HG02623 (cell line): ENCODE results near the gene LAYN.

Experiments used
- ATAC-seq: cut with Tn5 transposase; IDR thresholded peaks from one replicate; pipeline ENCODE4 v1.9.1; 2021; ENCODE audit warnings: moderate library complexity; ENCODE audit not compliant: unreplicated experiment

The LAYN gene

DNA sequence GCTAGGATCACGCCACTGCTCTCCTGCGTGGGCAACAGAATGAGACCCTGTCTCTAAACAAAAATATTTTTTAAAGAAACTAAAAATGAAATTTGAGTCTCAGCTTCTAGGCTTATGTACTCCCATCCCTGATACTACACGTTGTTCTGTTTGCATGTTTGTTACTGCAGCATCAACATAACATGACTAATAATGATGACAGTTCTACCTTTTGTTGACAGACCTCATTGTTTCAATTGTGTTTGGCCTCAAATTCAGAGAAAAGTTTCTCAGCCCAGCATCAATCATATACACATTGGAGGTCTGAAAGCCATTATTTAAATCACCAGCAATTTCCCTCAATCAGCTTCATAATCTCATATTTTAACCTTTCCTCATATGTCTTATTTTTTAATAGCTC, 20.8 kb downstream of the LAYN start:
- ATAC-seq: no peak

DNA sequence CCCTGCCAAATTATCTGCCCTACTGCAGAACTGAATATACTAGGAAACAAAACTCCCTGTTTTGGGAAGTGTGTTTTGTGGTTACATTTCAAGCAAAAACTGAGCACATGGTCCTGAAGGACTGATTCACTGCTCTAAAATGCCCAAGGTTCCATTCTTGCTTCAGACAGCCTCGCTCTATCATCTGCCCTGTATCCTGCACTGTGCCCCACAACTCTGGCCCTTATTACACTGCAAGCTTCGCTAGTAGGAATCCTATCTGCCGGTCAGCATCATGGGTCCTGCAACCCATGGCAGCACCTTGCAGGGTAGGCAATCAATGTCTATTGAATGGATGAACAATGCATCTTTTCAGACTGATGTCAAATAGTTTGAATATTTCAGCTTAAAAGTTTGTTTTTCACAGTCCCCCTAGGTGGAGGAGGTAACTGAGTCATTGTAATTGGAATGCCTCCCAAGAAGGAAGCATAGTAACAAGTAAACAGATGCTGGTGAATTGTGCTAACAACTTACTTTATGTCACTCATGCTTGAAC, 21.3 kb downstream of the LAYN start:
- no peak for ATAC-seq

DNA sequence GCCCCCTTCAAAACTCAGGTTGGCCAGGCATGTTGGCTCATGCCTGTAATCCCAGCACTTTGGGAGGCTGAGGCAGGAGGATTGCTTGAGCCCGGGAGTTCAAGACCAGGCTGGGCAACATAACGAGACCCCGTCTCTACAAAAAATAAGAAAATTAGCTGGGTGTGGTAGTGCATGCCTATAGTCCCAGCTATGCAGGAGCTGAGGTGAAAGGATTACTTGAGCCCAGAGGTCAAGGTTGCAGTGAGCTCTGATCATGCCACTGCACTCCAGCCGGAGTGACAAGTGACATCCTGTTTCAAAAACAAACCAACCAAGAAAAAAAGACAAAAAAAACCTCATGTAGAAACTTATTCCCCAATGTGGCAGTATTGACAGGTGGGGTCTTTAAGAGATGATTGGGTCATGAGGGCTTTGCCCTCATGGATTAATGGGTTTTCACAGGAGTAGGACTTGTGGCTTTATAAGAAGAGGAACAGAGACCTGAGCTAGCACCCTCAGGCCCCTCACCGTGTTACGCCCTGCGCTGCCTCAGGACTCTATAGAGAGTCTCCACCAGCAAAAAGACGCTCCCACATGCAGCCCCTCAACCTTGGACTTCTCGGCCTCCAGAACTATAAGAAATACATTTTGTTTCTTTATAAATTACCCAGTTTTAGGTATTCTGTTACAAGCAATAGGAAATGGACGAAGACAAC, 22.3 kb downstream of the LAYN start:
- no peak for ATAC-seq

DNA sequence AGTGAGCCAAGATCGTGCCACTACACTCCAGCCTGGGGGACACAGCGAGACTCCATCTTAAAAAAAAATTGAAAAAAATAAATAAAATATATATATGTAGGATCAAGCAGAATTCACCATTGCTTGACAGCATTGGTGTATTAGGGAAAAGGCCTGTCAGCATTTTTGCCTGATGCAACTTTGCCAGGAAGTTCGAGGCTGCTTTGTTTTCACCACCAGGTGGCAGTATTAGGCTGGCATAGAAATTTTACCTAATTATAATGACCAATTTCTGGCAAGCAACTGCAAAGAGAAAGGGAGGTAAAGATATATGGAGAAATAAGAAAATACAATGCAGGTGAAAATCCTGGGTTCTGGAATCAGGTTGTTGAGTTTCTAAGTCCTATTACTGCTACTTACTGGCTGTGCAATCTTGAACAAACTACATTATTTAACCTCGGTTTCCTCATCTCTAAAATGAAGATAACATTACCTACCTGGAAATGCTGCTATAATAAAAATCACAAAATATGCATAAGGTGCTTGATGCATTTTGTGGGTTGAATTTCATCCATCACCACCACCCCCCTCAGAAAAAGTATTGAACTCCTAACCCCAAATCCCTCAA, 24.7 kb downstream of the LAYN start:
- no peak for ATAC-seq

DNA sequence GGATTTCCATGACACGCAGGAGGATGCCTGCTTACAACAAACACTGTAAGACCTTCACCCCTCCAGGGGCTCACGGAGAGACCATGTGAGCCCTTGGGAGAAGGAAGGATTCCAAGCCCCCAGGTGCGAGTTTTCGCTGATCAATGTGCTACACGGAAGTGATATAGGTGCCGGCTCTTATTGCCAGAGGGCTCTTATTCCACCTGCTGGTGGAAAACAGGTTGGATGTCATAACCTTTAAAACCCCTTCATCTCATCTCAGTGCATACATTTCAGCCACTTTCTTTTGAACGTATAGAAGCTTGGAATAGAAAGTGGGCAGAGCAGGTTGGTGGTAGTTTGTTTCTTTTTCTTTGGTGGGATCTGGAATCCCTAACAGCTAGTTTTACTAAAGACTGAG, 25.8 kb downstream of the LAYN start:
- no peak for ATAC-seq

DNA sequence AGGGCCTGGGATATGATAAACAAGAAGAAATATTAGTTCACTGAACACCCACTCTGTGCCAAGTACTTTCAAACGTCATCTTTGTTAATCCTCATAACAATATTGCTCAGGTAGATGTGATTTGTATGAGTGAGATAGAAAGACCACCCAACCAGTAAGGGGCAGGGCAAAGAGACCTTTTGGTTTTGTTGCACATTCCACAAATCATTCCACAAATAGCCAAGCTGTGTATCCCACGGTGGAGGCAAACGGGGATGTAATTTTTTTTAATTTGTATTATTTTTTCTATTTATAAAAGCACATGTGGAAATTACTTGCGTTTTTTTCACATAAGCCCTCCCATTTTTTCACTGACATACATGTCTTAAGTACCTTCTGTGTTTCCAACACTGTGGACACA, 29.0 kb downstream of the LAYN start:
- ATAC-seq: no peak

DNA sequence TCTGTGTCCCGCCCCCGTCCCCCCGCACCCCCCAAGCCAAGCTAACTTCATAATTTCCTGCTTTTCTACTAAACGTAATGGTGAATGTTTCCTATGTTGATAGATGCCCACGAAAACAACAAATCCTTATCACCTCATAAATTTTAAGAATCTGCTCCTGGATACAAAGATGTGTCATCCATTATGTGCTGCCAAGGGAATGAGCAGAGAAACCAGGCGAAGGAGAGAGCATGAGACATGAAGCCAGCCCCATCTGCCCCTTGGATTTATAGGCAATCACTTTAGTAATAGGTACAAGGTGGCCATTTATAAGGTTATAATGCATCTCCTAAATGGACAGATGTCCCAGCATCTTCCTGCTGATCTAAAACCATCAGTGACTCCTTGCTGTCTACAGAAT, 30.3 kb downstream of the LAYN start:
- ATAC-seq: no peak

DNA sequence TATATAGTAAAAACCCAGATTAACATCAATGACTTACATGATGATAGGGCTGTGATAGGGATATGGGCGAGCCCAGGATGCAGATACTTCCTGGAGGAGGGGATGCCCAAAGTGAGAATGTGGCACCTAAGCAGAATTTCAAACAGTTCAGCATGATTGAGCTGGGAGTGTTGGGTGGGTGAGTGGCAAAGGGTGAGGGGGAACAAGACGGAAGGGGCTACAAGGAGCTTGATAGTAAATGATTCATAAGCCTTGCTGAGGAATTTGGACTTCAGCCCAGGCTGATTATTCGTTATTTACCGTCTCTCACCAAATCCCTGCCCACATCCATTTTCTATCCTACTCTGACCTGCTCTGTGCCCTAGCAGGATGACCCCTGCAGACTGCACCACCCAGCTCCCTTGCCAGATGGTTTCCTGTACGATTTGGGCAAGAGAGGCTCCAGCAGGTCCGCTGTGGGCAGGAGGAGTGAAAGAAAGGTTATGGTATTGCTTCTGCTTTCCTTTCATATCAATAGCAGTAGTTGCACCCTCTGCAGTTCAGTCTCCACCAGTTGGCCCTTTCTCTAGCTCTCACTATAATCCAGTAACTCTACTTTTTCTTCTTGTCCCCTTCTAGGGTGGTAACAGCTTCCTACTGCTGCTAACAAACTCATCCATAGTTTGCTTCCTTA, 31.4 kb downstream of the LAYN start:
- no peak for ATAC-seq

DNA sequence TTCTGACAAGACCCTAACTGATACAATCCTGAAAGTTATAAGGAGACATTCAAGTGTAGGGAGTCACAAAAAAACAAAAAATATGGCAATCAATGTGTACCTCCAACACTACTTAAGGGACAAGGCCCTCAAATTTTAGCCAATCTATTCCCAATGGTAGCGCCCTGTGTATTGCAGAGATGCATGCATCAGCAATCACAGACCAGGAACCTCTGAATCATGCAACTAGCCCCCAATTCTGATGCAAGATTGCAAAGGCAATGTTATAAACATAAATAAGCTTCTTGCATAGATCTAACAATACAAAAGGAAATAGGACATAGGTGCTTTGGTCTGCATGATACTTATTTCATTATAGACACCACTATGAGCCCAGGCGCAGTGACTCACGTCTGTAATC, 32.1 kb downstream of the LAYN start:
- no peak for ATAC-seq

DNA sequence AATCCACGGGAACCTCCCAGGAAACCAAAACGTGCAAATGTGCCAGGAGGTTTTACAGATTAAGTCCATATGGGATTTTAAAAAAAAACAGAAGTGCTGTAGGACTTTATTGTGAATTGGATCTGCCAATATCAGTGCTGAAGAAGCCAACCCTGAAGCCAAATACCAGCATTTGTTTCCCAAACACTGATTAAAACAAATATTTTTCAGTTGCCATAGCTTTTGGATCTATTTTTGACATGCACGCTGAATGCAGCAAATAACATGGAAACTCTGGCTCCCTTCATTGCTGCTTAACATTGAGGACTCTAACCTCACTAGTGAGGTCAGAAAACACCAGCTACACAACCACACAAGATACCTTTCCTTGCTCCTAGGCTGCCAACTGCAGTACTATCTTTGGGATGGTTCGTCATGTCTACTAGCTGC, 33.3 kb downstream of the LAYN start:
- ATAC-seq: no peak

DNA sequence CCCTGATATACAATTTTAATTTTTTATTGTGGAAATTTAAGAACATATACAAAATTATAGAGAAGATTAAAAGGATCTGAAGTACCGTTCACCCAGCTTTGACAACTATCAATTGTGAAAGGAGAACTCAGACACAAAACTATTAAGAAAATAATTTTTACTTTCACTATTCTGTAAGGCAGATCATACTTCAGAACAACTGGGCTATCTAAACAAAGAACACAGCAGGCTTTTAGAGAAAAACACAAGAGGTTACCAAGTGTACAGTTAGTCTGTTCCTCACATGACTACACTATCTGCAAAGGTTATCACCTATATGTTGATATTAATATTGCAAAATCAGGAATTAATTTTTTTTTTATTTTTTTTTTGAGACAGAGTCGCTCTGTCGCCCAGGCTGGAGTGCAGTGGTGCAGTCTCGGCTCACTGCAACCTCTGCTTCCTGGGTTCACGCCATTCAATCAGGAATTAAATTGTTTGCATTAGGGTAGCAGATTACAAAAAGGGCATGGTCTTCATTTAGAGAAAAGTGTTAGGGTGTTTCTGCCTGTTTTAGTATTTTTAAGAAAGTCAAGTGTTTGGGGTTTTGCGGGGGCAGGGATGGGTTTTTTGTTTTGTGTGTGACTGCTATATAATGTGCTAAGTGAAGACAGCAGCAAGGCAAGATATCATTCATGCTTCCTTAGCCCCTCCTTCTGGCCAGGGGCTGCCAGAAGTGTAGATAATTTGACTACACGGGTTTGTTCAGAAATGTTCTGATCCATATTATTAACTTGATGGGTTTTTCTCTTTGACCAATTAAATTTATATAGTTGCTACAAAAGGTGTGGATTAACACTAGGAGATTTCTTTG, 34.1 kb downstream of the LAYN start:
- no peak for ATAC-seq

DNA sequence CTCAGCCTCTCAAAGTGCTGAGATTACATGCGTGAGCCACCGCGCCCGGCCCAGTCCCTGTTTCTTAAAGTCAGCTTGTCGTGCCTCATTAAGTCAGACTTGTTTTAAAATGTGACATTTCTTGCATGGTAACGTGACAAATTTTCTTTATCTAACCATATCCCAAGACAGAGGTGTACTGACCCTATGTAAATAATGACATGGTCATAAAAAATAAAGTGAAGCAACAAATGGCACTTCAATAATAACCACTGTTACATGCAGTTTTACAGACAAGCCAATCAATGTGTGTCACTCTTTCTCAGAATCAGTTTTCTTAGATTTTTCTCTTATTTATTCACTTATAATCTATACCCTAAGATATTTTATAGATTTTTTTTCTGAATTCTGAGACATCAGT, 35.2 kb downstream of the LAYN start:
- no peak for ATAC-seq

DNA sequence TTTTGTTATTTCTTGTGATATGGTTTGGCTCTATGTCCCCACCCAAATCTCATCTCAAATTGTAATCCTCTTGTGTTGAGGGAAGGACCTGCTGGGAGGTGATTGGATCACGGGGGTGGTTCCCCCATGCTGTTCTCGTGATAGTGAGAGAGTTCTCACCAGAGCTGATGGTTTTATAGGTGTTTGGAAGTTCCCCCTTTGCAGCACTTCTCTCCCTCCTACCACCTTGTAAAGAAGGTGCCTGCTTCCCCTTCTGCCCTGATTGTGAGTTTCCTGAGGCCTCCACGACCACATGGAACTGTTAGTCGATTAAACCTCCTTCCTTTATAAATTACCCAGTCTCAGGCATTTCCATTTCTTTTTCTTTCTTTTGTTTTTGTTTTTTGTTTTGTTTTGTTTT, 37.3 kb downstream of the LAYN start:
- ATAC-seq: no peak

DNA sequence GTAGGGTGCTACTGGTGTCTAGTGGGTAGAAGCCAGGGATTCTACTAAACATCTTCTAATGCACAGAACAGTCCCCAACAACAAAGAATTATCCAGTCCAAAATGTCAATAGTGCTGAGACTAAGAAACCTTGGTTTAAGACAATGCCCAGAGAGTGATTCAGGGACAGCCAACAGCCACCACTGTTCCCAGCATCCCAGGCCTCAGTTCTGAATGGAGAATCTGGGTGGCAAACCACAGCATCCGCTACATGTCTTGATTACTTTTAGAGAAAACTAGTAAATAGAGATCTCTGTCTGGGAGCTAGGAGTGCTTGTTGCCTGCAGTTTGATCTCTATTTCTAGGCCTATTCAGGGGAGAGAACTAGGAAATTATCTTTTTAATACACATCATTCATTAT, 40.8 kb downstream of the LAYN start:
- ATAC-seq: no peak

DNA sequence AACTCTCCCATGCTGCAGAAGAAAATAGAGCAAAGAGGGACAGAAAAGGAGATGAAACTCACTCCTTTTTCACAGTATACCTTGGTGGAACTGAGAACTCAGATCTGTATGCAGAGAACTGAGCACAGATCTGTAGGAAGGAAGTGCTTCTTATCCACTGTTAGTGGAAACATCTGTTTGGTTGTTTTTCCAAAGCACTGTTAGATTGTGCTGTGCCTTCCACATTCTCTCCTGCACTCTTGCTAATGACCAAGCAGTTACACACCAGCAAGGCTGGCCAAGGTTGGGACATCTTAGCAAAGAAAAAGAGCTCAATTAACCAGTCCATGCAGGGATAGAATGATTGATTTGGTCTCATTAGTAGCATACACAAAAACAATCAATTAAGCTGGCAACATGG, 41.6 kb downstream of the LAYN start:
- ATAC-seq: no peak

DNA sequence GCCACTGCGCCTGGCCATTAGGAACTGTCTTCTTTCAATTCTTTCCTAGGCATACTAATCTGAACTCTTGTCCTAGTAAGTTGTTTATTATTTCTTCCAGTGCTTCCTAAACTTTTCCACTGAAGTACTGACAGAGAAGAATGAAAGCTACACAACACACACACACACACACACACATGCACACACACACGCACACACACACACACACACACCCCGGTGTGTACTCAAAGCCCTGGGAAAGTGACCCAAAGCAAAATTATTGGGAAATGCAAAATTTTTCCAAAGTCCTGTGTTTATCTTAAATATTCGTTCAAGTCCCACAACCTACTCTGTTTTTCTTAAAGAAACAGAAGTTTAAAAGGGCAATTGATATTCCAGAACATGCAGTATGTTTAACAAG, 42.4 kb downstream of the LAYN start:
- ATAC-seq: no peak

DNA sequence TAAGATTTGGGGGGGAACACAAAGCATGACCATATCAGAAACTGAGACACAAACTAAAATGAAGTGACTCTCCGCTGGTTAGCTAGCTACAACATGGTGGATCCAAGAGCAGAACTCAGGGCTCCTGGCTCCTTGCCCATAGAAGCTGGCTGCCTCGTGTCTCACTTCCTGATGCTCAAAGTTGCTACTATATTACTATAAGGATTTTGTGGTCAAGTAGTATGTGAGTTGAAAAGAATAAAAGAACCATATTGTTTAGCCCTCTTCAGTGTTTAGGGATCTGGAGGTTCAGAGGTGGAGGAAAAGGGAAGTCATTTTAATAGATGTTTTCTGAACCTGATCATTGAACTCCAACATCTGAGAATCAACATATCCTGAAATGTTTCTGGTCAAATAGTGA, 44.9 kb downstream of the LAYN start:
- ATAC-seq: no peak

DNA sequence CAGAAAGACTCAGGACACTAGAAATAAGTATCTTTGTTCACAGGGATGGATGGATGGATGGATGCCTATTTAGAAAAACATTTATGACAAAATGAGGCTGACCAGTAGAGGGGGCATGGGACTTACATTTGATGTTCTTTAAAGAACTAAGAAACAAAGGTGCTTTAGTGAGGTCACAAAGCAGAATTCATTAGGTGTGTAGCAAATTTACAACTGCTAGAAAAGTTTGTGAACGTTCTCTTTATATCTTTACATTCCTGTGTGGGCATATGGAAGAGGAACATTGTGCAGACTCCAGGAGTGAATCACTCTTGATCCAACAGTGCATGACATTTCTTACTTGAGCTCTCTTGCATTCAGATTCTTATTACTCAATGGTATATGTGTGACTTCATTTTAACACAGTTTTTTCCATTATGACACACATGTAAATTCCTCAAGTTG, 45.9 kb downstream of the LAYN start:
- ATAC-seq: no peak

DNA sequence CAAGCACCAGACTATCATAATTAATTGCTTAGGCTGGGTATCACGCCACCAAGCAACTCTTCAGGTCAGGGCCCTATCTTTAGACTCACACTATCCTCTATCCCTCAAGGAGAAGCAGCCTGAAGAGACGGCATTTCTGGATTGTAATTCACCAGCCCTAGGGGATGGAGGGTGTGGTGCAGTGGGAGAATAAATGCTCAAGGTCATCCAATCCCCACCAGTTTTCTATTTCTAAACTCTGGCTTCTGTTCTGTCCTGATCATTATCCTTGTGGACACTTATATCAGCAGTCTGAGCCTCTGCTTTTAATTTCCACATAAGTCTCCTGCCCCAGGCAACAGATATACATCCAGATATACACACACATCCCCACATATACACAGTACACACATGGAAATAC, 48.6 kb downstream of the LAYN start:
- ATAC-seq: no peak

DNA sequence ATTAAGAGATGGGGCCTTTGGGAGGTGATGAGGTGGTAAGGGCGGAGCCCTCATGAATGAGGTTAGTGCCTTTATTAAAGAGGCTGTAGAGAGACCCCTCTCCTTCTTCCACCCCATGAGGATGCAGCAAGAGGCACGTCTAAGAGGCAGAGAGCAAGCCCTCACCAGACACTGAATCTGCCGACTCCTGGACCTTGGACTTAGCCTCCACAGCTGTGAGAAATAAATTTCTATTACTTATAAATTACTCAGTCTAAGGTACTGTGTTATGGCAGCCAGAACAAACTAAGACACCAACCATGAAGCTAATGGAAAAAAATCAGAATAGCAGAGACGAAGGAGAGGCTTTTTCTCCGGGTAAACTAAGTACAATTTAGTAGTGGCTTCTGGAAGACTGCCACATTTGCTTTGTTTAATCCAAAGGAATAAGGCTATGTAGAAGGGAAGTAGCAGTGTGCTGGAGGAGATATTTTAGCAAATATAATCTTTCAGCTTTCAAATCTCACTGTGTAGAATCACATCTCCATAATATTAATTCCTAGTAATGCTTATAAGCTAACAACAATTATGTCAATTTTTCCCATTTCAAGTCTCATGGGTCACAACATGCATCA, 49.5 kb downstream of the LAYN start:
- no peak for ATAC-seq
